ENCODE data around the gene TTC22.

GRCh38 chr1:54792686-54793282 is 8.3 kb downstream of the TTC22 start:
- no peak for TF ChIP-seq CTCF (IDR thresholded peaks at IDR 0.05)
- TF ChIP-seq POLR2A (IDR thresholded peaks at IDR 0.05): no peak
